Hepatocyte (in vitro differentiated cells): ENCODE data around the gene TAPT1. TPM values are rescaled to one million over a fixed set of nuclear protein-coding genes. Genes with fewer than 3 reads are reported as not detected.

Experiments
- DNase-seq: peaks from one replicate; pipeline ENCODE4 v3.0.0-alpha.2; 2016; ENCODE audit warnings: low spot score
- H2AFZ ChIP-seq: fragments of 200-600 bp; sonication (generic); 2 replicates; pipeline ENCODE4 v1.6.0; 2016; ENCODE audit warnings: antibody characterized with exemption, mild to moderate bottlenecking
- H3K27ac ChIP-seq: fragments of 200-600 bp; sonication (generic); 2 replicates; pipeline ENCODE4 v1.5.1; 2016; ENCODE audit warnings: mild to moderate bottlenecking
- H3K27me3 ChIP-seq: fragments of 200-600 bp; sonication (generic); 2 replicates; pipeline ENCODE4 v1.6.1; 2016
- H3K36me3 ChIP-seq: fragments of 200-600 bp; sonication (generic); replicated peaks from 2 replicates; pipeline ENCODE4 v1.5.1; 2016; ENCODE audit warnings: low read depth; ENCODE audit not compliant: insufficient read depth
- H3K4me1 ChIP-seq: fragments of 200-600 bp; sonication (generic); 2 replicates; pipeline ENCODE4 v1.5.1; 2016; ENCODE audit warnings: mild to moderate bottlenecking, moderate library complexity; ENCODE audit not compliant: insufficient read depth
- H3K4me2 ChIP-seq: fragments of 200-600 bp; sonication (generic); 2 replicates; pipeline ENCODE4 v1.6.0; 2016
- H3K4me3 ChIP-seq: fragments of 200-600 bp; sonication (generic); 2 replicates; pipeline ENCODE4 v1.5.1; 2016; ENCODE audit warnings: mild to moderate bottlenecking
- H3K79me2 ChIP-seq: fragments of 200-600 bp; sonication (generic); 2 replicates; pipeline ENCODE4 v1.6.0; 2017; ENCODE audit warnings: mild to moderate bottlenecking
- H3K9me2 ChIP-seq: fragments of 200-600 bp; sonication (generic); replicated peaks from 2 replicates; pipeline ENCODE4 v1.6.0; 2017; ENCODE audit warnings: mild to moderate bottlenecking; ENCODE audit not compliant: insufficient read depth
- H3K9me3 ChIP-seq: fragments of 200-600 bp; sonication (generic); 2 replicates; pipeline ENCODE4 v1.5.1; 2016; ENCODE audit warnings: low read depth, mild to moderate bottlenecking
- H4K20me1 ChIP-seq: fragments of 200-600 bp; sonication (generic); 2 replicates; pipeline ENCODE4 v1.6.0; 2016; ENCODE audit warnings: mild to moderate bottlenecking; ENCODE audit not compliant: insufficient read depth, poor library complexity, severe bottlenecking
- EZH2 ChIP-seq: fragments of 200-600 bp; sonication (generic); IDR thresholded peaks from 2 replicates; pipeline ENCODE4 v1.6.1; 2016; ENCODE audit warnings: antibody characterized with exemption, mild to moderate bottlenecking, borderline replicate concordance
- EZH2phosphoT487 ChIP-seq: fragments of 200-600 bp; sonication (generic); IDR thresholded peaks from one replicate; pipeline ENCODE4 v1.6.1; 2018; ENCODE audit warnings: antibody characterized with exemption, mild to moderate bottlenecking, low read depth, moderate library complexity; ENCODE audit not compliant: unreplicated experiment, severe bottlenecking
- WGBS: methylation state at CpG from one replicate; pipeline ENCODE4 v1.1.6; 2016; ENCODE audit warnings: low lambda C conversion rate; ENCODE audit errors: missing lambda C conversion rate; 5-methylcytosine and 5-hydroxymethylcytosine counted together
- polyA plus RNA-seq: library from polyadenylated mRNA; unstranded; fragments of >200 nt; fragmentation: Nextera tagmentation; extraction: Ambion mirVana; gene quantifications from 2 replicates; pipeline ENCODE4 v1.2.1, GENCODE V29; 2016
- total RNA-seq: library from RNA; depleted of rRNA; stranded (reverse); fragments of >200 nt; gene quantifications from 2 replicates; pipeline ENCODE4 v1.2.3, GENCODE V29; 2014
- TF ChIP-seq, protein P1 (sequence below): fragments of 200-600 bp; sonication (generic); IDR thresholded peaks from 2 replicates; pipeline ENCODE4 v1.5.1; 2016; ENCODE audit warnings: antibody characterized with exemption, mild to moderate bottlenecking; ENCODE audit not compliant: poor library complexity

Gene TAPT1
- total and polyA plus RNA-seq, 2 experiments from 2014 or later = 12.9 to 19.3 TPM

DNA sequence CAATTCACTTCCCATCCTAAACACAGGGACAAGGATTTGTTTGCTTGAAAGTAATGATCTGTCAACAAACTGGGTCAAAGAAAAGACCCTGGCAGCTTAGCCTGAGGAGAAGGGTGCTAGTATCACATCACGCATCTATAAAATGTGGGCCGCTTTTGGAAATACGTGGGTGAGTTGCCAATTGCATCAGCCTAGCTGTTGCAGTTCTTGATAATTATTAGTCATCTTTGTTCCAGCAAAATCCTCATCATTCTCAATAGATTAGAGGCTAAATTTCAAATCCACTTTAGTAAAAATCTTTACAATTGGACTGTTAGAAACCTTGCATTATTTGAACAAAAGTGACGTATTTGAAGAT lies 33.6 kb upstream of the TAPT1 start:
- 89% methylated on average over 4 of the region's 4 CpGs for WGBS
- Histone ChIP-seq H3K79me2 (no peaks in the 10 kb centered on the region), H3K4me2 (no peak overlapping the region), H3K9me2 (no peaks in the 10 kb centered on the region), H3K4me3 (no peak overlapping the region), H3K4me1 (no peaks in the 10 kb centered on the region), H3K27ac (no peak overlapping the region), H3K9me3 (no peaks in the 10 kb centered on the region), H2AFZ (no peak overlapping the region), H4K20me1 (no peaks in the 10 kb centered on the region), H3K36me3 (no peaks in the 10 kb centered on the region), H3K27me3 (no peaks in the 10 kb centered on the region)
- TF ChIP-seq, protein P1, sequence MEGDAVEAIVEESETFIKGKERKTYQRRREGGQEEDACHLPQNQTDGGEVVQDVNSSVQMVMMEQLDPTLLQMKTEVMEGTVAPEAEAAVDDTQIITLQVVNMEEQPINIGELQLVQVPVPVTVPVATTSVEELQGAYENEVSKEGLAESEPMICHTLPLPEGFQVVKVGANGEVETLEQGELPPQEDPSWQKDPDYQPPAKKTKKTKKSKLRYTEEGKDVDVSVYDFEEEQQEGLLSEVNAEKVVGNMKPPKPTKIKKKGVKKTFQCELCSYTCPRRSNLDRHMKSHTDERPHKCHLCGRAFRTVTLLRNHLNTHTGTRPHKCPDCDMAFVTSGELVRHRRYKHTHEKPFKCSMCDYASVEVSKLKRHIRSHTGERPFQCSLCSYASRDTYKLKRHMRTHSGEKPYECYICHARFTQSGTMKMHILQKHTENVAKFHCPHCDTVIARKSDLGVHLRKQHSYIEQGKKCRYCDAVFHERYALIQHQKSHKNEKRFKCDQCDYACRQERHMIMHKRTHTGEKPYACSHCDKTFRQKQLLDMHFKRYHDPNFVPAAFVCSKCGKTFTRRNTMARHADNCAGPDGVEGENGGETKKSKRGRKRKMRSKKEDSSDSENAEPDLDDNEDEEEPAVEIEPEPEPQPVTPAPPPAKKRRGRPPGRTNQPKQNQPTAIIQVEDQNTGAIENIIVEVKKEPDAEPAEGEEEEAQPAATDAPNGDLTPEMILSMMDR = no peak
- no peak for TF ChIP-seq EZH2phosphoT487
- TF ChIP-seq EZH2 = no peak
- no peak for DNase-seq

DNA sequence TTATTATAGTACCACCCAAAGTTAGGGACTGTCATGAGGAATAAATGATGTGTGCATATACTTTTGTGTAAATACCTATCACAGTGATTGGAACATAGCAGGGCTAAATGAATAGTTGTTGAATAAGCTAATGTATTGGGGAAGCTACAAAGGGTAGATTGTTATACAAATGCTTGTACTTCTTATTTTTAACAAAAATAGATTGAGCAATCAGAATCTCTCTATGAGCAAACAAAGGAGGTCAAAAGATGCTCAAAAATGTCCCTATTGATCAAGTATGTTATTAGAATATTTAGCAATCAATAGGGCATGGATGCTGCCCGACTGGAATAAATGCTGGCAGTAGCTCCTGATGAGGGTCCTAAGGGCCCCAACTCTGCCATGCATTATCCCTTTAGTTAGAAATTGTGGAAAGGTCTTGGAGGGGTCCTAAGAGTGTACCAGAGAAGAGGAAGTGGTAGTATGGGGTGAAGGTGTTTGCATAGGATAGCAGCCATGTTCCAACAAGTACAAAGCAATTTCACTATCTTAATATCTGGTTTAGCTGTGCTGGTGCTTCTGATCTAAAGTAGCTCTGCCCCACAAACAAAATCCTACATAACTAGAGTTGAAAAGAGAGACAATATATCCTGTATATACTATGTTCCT lies 33.1 kb upstream of the TAPT1 start:
- Histone ChIP-seq H3K27ac (no peak overlapping the region), H3K4me1 (no peaks in the 10 kb centered on the region), H3K27me3 (no peaks in the 10 kb centered on the region), H3K79me2 (no peaks in the 10 kb centered on the region), H4K20me1 (no peaks in the 10 kb centered on the region), H3K4me2 (no peak overlapping the region), H2AFZ (no peak overlapping the region), H3K9me2 (no peaks in the 10 kb centered on the region), H3K36me3 (no peaks in the 10 kb centered on the region), H3K9me3 (no peaks in the 10 kb centered on the region), H3K4me3 (no peak overlapping the region)
- 90% methylated on average over 1 of the region's 1 CpG for WGBS
- no peak for DNase-seq
- TF ChIP-seq EZH2 = no peak
- TF ChIP-seq EZH2phosphoT487 = no peak
- TF ChIP-seq, protein P1 = no peak

DNA sequence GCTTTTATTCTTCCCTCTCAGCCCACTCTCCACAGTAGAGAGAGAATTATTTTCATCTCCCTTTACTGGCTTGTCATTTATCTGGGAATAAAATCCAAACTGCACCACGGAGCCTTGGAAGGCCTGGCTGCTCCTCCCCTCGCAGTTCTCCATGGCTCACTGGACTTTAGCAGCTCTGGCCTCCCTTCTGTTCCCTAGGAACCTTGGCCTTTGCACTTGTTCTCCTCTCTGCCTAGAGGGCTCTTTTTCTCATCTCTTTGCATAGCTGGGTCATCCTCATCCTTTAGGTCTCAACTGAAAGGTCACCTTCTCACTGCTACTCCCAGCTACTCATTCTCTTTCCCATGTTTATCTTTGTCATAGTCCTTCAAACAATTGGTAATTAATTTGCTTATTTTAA lies 31.3 kb upstream of the TAPT1 start:
- no peak for DNase-seq
- no peaks in the 10 kb centered on the region for H4K20me1 ChIP-seq
- H3K36me3 ChIP-seq = no peaks in the 10 kb centered on the region
- no peaks in the 10 kb centered on the region for H3K4me1 ChIP-seq
- TF ChIP-seq, protein P1 = no peak
- TF ChIP-seq EZH2 (no peak), EZH2phosphoT487 (no peak)
- H3K79me2 ChIP-seq = no peaks in the 10 kb centered on the region
- no peaks in the 10 kb centered on the region for H3K27me3 ChIP-seq
- WGBS = 95% methylated on average over 2 of the region's 2 CpGs
- H3K9me2 ChIP-seq = no peaks in the 10 kb centered on the region
- no peak overlapping the region for H3K4me3 ChIP-seq
- no peak overlapping the region for H2AFZ ChIP-seq
- no peak overlapping the region for H3K27ac ChIP-seq
- H3K4me2 ChIP-seq = no peak overlapping the region
- H3K9me3 ChIP-seq = no peaks in the 10 kb centered on the region

DNA sequence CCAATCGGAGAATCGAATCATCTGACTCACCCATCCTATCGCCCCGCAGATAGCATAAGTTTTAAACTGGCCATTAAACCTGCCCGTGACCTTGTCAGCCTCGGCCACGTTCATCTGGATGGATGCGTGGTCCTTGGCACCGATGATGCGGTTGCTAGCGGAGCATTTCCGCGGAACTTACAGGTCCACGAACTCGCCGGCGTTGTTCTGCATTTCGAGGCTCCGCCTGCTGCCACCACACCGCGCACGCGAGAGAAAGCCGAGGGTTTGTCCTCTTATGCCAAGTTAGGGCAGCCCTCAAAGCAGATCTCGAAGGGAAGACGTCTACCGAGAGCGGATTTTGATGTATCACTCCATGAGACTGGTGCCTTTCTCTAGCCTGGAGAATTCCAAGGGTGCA lies 30.1 kb upstream of the TAPT1 start:
- Histone ChIP-seq H3K9me2 (no peaks in the 10 kb centered on the region), H3K4me2 (no peak overlapping the region), H3K79me2 (no peaks in the 10 kb centered on the region), H3K4me3 (no peak overlapping the region), H3K36me3 (no peaks in the 10 kb centered on the region), H3K9me3 (no peaks in the 10 kb centered on the region), H2AFZ (no peak overlapping the region), H3K27me3 (no peaks in the 10 kb centered on the region), H4K20me1 (no peaks in the 10 kb centered on the region), H3K4me1 (no peaks in the 10 kb centered on the region), H3K27ac (no peak overlapping the region)
- no peak for TF ChIP-seq EZH2
- TF ChIP-seq EZH2phosphoT487 = no peak
- TF ChIP-seq, protein P1 = no peak
- WGBS = 97% methylated on average over 28 of the region's 28 CpGs
- DNase-seq = no peak
